ENCODE measurements around the gene BRD3OS.

Gene BRD3OS

DNA sequence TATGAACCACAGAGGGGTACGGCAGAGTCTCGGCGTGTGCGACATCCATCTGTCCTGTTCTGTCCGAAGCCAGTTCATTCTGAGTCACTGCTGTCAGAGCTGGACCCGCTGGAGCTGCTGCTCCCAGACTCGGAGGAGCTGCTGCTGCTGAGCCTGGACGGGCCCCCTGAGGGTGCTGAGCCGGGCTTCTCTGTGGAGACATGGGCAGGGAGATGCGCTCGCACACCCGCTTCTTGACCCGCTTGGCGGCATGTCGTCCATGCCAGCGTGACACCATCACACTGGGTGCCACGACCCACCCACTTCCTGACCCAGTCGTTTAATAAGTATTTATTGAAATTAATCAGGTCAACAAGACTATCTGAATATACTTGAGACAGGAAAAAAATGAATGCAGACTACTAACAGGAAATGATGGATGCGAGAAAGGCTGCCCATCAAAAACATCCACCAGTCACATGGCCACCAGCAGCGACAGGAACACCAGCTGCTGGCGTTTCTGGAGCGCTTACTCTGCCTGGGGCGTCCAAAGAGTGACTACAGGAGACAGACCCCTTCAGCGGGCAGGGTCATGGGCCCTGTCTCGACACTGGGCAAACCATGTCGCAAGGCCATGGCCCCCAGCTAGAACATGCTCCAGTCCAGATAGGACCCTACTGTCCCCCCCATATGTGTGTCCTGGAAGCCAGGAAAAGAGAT lies 8.4 kb downstream of the BRD3OS start:
- no peak for DNase-seq (ENCODE audit: low read depth in 3 of 3)

DNA sequence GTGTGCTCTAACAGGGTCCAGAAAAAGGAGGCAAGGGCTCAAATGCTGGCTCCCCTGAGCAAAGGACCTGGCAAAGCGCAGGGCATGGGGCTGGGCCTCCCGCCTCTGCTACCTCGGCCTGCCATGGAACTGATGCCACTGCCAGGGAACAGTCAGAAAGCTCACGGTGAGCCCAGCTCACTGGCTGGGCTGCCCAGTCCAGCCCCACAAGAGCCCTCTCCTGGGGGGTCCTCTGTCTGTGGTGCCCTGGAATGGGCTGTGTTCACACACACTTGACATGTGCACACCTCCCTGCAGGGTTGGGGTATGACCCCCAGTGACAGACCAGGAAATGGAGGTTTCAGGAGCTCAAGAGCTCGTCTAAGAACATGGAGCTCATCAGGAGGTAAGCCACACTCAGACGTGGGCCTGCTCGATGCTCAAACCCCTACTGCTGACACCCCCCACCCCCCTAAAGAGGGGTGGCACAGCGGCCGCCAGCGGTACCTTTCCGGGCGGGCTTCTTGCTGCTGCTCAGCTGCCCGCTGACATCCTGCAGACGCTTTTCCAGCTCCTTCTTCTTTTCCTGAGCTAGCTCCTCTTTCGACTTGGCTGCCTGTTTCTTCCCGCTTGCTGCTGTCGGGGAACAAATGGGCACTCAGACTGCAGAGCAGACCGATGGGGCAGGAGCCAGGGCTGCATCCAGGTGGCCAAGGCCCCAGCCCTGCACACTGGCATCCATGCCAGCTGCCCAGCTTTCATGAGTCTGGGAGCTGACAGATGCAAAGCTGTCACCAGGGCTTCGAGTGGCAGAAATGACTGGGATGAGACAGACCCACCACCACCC lies 9.1 kb downstream of the BRD3OS start:
- no peak for DNase-seq (ENCODE audit: low read depth in 3 of 3)

DNA sequence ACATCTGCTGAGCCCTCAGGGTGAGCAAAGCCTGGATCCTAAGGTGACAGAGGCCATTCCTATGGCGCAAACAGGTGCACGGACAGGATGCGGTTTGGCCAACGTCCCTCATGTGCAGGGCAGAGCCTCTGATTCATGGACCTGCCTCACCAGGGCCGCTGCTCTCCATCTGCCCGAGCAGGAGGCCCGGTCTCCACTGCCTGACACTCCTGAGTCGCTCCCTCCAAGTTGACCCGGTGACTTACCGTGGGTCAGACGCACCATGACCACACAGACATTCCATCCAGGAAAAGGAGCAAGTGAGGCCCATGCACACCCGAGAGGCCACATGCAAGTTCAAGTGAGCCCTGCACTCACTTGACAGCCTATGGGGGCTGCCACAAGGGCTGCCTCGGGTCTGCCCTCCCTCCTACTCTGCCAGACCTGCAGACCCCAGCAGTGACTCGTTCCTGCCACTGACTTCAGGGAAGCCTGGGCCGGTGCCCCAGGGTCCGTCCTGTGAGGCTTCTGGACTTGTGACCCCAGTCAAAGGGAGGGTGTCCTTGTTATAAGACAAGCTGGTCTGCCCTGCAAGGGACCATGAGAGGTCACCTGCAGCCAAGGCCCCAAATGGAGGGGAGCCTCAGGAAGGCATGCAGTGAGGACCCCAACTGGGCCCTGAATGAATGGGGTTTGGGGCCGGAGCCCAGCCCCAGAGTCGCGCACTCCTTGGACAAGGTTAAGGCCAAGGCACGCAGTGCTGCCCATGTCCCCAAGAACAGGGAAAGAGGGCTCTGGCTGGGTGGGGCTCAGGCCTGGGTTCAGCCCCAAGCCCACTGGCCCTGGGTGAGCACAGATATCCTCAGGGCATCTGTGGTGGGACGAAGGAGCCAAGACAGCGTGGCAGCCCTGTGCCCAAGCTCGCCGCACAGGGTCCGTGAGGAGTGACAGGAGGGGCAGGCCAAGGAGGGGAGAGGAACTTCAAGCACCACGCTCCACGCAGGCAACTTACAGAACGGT lies 10.1 kb downstream of the BRD3OS start:
- no peak for DNase-seq (ENCODE audit: low read depth in 3 of 3)

DNA sequence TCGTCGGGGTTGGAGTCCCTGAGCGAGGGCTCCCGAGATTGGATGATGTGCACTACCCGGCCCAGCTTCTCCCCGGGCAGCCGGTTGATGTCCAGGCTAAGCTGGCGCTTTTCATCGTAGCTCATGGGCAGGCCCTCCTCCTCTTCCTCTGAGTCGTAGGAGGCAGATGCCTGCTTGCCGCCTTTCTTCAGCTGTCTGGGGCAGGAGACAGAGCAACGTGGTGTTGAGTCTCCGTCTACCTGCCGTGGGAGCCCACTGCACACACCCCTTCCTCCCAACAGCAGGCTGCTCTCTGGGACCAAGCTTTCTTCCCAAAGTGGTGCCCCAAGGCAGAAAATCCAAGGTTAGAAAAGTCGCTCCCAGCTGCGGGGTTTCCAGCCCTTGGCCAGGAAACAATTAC lies 10.8 kb downstream of the BRD3OS start:
- no peak for DNase-seq (ENCODE audit: low read depth in 3 of 3)

DNA sequence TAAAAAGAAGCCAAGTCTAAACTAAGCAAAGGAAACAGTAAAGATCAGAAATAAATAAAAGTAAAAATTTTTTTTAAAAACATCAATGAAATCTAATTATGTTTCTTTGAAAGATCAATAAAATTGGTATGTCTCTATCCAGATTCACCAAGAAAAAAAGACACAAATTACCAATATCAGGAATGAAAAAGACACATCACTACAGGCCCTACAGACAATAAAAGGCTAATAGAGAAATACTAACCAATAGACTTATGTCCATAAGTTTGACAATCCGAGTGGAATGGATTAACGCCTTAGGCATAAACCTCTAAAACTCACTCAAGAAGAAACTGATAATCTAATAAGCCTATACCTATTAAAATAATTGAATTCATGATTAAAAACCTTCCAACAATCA lies 12.4 kb downstream of the BRD3OS start:
- no peak for DNase-seq (ENCODE audit: low read depth in 3 of 3)

DNA sequence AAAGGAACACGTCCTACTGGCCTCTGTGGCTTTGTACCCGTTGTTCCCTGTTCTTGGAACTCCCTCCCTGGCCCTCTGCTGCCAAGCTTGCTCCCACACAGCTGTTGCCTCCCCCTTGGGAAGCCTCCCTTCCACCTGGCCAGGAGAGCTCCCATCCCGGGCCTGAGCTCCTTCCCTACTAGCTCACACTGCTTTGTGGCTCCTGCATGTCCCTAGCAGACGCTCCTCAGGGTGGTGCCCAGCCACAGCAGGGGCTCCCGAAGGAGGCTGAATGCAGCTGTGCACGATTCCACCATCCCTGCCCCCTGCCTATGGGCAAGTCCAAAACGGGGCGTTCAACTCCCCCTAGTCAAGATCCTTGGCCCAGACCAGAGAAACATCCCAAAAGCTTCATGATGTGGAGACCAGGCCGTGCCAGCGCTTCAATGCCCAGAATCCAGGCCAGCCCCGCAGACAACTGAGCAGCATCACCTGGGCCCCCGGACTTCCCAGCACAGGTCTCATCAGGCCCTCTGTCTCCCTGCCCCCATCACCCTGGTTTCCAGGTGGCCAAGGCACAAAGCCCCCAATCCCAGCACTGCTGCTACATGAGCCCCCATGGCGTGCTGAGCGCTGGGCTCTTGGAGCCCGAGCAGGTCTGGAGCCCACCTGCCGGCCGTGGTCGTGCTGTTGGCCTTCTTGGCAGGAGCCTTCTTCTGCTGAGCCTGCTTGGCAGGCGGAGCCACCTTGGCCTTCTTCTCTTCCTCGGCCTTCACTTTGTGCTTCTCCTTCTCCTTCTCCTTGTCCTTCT lies 14.3 kb downstream of the BRD3OS start:
- DNase-seq (ENCODE audit: low read depth in 3 of 3), result no peak

DNA sequence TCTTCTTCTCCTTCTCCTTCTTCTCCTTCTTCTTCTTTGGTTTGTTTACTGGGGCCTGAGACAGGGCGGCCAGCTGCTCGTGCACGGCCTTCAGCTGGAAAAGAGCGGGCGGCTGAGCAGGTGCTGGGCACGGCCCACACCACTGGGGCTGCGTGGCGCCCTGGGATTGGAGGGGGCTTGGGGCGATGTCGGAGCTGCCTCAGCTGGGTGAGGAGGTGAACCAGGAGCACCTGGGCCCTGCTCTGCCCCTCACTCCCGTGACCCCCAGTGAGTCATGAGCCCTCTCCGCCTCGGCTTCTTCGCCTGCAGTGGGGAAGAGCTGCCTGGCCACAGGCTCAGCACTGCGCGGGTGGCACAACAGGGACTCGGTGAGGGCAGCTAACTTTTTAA lies 14.9 kb downstream of the BRD3OS start:
- no peak for DNase-seq (ENCODE audit: low read depth in 3 of 3)

DNA sequence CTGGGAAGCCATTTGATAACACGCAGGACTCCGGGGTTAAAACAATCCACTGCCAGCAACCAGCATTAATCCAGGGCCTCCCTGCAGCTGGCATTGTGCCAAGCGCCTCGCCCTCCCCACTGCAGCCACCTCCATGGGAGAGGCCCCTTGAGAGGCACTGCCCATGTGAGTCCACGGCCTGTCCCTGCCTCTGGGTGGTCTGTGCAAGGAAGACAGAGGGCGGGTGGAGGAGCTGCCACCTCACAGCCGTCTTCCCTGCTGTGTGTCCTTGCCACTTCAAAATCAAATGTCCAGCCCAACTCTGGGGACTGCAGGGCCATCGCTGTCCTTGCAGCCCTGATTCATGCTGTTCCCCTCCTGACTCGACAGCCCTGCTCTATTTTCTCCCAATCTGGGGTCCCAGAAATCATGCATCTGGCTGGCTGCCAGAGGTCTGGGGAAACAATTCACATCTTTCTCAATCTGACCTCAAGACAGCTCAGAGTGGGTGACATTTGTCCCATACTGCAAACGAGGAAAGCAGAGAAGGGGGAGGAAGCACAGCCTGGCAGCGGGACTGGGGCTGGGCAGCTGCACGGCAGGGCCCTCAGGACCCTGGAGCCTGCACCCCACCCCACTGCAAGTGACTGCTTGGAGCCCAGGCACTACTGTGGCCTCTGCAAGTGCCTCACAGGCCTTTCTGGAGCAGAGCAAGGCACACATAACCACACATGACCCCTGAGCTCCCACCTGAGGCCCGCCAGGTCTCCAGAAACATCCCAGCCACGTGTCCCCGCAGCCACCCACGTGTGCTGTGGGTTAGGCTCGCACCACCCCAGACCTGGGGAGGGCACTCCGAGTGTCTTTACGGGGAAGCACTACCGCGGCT lies 15.7 kb downstream of the BRD3OS start:
- DNase-seq (ENCODE audit: low read depth in 3 of 3), result no peak

DNA sequence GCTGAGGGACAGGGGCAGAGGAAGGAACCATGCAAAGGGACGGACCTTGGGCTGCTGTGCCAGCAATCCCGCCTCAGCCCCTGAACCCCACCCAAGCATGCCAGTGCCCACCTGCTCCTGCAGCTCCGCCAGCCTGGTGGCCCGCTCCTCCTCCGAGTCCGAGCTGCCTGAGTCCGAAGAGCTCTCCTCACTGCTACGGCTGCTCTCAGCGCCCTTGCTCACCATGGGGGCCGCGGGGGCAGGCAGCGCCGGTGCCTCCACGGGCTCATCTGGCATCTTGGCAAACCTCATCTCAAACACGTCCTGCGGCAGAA lies 16.3 kb downstream of the BRD3OS start:
- DNase-seq (ENCODE audit: low read depth in 3 of 3), result no peak

DNA sequence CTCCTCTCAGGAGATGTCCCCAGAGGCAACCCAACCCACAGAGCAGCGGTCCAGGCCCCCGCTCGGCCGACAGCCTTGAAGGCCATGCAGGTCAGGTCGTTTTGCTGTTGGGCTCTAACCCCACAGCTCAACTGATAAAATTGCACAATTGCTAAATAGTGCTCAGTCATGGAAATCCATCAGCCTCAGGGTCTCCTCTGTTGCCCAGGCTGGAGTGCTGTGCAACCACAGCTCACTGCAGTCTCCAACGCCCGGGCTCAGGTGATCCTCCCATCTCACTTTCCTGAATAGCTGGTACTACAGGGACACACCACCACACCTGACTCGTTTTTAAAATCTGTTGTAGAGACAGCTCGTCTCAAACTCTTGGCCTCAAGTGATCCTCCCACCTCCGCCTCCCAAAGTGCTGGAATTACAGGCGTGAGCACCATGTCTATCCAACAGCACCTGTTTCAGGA lies 18.3 kb downstream of the BRD3OS start:
- no peak for DNase-seq (ENCODE audit: low read depth in 3 of 3)

DNA sequence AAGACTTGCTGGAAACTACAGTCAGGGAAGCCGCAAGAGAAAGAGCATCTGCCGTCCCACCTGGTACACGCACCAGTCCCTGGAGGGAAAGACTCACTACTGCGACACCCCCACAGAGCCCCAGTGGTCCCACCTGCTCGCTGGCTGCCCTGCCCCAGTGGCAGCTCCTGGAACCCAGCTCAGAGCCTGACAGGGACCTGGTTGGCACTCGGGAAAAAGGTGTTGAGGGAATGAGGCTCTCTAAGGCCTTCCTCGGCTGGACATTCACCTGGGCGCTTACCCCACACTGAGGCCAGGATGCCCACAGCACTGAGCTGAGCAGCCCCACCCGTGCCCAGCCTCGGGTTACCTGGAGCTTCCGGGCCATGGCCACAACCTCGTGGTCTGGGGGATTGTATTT lies 19.7 kb downstream of the BRD3OS start:
- DNase-seq (ENCODE audit: low read depth in 3 of 3), result no peak

DNA sequence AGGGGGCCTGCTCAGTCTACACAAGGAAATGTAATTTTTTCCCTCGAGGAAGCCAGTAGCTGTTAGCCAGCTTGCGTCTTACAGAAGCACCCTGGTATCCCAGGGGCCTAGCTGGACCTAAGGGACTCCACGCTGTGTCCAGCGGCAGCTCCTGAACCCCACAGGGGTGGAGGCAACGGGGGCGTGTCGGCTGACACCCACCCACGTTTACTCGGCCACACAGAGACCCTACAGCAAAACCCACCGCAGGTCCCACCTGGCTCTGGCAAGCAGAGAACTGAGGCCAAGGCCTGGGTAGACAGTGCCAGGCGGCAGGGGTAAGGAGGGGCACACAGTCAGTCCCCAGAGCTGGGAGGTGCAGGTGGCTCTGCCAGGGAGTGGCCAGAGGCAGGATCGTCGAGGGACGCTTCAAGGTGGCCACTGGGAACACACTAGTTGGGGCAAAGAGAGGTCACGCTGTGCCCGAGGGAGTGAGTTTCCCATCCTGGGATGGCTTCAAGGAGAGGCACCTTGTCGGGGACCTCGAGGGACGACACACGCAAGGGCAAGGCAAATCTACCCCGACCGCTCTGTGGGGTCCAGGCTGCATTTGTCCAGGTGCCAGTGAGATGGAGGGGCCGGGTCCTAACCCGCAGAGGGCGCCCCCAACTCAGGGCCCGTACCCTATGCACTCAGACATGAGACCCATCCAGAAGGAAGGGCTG lies 20.7 kb downstream of the BRD3OS start:
- no peak for DNase-seq (ENCODE audit: low read depth in 3 of 3)

DNA sequence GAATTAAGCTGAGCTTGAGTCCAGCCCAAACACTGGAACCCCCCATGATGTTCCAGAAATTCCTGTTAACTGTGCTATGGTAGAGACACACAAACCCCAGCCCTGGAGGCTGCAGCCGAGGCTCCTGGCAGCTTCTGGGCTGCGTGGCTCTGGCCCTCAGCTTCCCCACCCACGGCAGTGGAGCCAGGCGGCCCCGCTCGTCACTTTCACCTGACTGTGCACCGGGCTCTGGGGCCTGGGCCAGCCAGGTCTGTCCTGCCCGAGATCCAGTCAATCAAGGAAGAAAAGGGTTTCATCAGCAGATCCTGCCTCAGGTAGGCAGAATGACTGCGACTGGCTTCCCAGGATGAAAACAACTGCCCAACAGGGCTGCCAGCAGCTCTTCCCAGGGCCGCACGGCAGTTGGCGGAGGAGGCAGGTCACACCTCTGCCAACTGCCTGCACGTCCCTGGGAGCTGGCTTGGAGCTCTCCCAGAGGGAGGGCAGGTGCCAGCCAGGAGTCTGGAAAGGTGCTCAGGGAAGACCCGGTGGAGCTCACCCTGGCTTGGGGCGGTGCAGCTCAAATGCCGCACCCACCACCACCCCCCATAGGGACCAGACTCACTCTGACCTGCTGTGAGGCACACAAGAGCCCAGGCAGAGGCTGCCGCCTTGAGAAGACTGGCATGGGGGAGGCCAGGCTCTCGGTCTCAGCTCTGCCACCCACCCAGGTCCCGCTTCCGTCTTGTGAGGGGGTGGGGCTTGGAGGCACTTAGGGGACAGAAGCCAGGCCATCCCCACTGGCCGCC lies 21.8 kb downstream of the BRD3OS start:
- DNase-seq (ENCODE audit: low read depth in 3 of 3), result no peak

DNA sequence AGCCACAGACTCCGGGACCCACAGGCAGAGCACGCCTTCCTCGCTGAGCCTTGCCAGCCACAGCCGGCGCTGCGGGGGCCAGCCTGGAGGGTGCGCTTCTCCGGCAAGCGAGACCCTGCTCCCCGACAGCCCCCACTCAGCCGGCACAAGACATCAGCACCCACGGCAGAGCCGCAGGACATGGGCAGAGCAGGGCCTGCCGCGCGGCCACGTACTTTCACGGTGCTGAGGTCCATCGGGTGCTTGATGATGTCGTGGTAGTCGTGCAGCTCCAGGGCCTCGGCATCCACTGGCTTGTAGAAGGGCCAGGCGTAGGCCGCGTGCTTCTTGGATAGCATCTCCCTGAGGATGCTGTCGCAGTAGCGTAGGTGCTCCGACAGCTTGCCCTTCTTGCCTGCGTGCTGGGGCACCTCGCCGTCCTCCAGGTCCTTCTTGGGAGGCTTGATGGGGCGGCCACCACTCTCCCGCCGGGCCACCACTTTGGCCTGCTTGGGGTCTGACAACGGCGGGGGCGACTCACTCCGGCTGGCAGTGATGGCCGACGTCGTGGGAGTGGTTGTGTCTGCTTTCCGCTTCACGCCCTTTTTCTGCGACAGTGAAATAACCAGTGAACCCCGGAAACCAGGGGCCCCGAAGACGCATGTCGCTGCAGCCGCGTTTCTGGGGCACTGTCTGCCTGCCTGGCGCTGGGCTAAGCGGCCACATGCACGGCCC lies 22.7 kb downstream of the BRD3OS start:
- no peak for DNase-seq (ENCODE audit: low read depth in 3 of 3)

DNA sequence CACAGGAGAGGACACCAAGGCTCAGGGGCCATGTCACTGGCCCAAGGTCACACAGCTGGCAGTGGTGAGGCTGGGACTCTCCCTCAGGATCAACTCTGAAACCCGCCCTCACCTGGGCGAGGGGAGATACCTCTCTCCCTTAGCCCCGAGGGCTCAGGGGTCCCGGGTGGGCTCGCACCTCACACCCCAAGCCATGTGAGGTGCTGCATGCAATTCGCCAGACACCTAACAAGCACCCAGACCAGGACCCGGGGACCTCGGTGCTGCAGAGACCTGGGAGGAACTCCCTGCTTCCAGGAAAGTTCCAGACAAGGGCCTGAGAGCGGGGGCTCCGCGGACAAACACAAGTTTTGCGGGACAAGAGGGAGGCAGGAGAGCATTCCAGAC lies 23.3 kb downstream of the BRD3OS start:
- no peak for DNase-seq (ENCODE audit: low read depth in 3 of 3)

DNA sequence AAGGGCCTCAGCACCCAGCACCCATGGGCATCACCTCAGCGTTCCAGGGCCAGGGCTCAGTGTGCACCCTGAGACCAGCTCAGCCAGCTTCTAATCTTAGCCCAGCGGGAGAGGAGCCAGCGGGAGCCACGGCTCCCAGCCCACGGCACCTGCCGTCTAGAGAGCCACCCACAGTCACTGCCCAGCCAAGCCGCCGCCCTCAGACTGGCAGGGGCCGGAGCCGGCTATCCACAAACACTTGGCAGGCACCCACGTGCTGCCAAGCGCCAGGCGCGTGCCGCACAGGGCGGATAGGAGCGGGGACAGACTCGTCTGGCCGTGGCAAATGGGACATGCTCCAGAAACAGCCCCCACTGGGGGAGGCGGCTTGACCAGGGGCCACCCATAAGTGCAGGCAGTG lies 24.0 kb downstream of the BRD3OS start:
- DNase-seq (ENCODE audit: low read depth in 3 of 3), result no peak

DNA sequence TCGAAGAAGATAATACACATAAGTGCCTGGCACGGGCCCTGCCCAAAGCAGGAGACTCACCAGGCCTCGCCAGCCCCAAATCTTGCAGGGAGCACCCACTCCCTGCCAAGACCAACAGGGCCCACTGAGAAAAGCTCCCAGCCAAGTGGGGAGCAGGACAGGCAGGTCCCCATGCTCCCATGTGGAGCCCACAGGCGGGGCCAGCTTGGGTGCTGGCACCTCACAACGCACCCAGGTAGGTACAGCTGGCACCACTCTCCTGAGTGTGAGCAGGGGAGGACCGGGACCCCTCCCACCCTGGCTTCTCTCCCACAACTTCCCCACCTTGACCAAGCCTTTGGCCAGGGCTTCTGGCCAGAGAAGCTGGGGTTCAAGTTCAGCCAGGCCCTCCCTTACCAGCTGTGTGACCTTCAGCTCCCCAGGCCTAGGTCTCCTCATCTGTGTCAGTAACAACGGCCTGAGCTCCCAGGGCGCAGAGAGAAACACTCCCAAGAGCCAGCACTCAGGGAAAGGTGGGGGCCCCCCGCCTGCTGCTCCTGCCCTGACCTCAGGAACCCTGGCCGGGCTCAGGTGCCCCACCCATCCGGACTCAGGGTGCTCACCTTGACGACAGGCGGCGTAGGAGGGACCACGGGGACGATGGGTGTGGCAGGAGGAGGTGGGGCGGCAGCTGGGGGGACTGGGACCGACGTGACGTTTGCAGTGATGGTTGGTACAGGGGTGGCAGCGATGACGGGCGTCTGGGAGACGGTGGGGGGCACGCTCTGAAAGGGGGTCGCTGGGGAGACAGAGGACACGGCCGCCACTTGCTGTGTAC lies 24.7 kb downstream of the BRD3OS start:
- no peak for DNase-seq (ENCODE audit: low read depth in 3 of 3)

DNA sequence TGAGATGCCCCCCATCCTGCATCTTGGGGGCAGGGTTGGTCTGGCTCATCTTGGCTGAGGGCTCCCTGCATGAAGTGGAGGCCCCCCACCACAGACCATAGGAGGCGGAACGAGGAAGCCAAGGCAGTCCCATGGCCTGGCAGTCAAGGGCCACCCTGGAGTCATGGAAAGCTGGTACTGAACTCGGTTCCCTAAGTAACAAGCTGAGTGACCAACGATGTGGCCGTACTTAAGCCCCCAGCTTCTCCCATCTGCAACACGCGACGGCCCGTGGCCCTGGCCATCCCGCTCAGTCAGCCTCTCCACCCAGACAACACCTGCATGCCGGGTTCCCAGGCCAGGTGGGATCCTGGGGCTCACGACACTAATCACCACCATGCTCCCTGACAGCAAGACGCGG lies 25.4 kb downstream of the BRD3OS start:
- no peak for DNase-seq (ENCODE audit: low read depth in 3 of 3)
